ENCODE data around the gene CACNA2D3. TPM values are rescaled to one million over a fixed set of nuclear protein-coding genes. Genes with fewer than 3 reads are reported as not detected.
A peak's percentile ranks its signal among the peaks of the same experiment; 100 is the strongest.

CACNA2D3 gene
- total and polyA plus RNA-seq, 2 donors from 2014 or later, result 5.7 to 11.2 TPM

DNA sequence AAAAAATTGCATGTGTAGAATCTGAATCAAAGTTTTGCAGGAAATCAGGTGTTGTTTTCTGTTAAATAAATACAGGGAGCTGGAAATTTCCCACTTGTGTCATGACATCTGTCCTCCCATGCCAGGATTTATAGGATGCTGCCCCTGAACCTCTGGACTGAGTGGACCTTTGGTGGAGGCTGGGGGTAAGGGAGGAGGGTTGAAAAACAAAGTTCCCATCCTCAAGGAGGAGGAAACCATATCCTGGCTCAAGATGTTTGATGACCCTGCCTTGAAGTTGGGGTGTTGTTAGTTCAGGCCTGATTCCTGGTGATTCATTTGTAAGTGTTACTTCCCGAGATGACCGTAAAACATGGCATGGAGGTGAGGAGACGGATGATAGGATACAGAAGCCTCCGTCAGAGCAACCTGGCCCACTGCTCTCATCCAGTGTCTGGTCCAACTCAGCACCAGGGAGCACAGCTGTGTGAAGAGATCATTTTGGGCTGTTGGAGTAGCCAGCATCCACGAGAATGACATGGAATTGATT is 223.6 kb downstream of the CACNA2D3 start:
- no peaks in the 10 kb centered on the region for H3K9me3 ChIP-seq (ENCODE audit: control insufficient read depth in 2 of 3, insufficient read depth in 1 of 3, low read length in 3 of 3)
- no peak for FAIRE-seq
- no peak overlapping the region for H3K9ac ChIP-seq (ENCODE audit: low read length in 3 of 3)
- TF ChIP-seq, protein P1, sequence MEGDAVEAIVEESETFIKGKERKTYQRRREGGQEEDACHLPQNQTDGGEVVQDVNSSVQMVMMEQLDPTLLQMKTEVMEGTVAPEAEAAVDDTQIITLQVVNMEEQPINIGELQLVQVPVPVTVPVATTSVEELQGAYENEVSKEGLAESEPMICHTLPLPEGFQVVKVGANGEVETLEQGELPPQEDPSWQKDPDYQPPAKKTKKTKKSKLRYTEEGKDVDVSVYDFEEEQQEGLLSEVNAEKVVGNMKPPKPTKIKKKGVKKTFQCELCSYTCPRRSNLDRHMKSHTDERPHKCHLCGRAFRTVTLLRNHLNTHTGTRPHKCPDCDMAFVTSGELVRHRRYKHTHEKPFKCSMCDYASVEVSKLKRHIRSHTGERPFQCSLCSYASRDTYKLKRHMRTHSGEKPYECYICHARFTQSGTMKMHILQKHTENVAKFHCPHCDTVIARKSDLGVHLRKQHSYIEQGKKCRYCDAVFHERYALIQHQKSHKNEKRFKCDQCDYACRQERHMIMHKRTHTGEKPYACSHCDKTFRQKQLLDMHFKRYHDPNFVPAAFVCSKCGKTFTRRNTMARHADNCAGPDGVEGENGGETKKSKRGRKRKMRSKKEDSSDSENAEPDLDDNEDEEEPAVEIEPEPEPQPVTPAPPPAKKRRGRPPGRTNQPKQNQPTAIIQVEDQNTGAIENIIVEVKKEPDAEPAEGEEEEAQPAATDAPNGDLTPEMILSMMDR (IDR thresholded peaks at IDR 0.05; ENCODE audit: borderline replicate concordance, extremely low read depth, insufficient read depth), result no peak
- H3K27me3 ChIP-seq (ENCODE audit: control insufficient read depth, insufficient read depth, low read length), result no peaks in the 10 kb centered on the region
- intact Hi-C loops (cut with DNase I), result no loop called here
- H3K4me3 ChIP-seq (ENCODE audit: low read length in 3 of 3), result no peak overlapping the region
- peak in 2 of 5 donors; percentile 54 to 58 for DNase-seq
- H3K36me3 ChIP-seq (ENCODE audit: control insufficient read depth in 2 of 3, insufficient read depth in 3 of 3, low read length in 3 of 3), result no peaks in the 10 kb centered on the region
- H3K27ac ChIP-seq (ENCODE audit: low read depth in 2 of 2, low read length in 2 of 2), result no peak overlapping the region
- H3K4me1 ChIP-seq (ENCODE audit: control insufficient read depth in 2 of 3, insufficient read depth in 2 of 3, low read depth in 1 of 3, low read length in 3 of 3), result no peaks in the 10 kb centered on the region

DNA sequence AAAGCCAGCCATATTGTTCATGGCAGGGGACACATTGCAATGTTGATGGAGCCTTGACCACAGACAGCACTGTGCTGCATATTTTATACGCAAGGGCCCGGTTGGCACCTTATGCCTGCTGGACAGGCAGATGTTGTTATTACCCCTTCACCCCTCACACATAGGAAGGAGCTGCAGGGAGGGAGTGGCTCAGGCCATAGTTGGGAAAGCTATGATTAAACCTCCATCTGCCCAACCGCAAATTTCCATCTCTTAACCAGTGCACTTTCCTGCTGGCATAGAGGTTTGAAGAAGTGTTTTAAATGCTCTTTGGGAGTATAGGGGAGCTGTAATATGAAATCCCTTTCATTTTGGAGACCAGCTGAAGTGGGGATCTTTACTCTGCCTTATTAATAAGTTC is 224.7 kb downstream of the CACNA2D3 start:
- no peak for DNase-seq
- no peak overlapping the region for H3K9ac ChIP-seq (ENCODE audit: low read length in 3 of 3)
- H3K9me3 ChIP-seq (ENCODE audit: control insufficient read depth in 2 of 3, insufficient read depth in 1 of 3, low read length in 3 of 3), result no peaks in the 10 kb centered on the region
- intact Hi-C loops (cut with DNase I), result no loop called here
- no peak for FAIRE-seq
- H3K4me1 ChIP-seq (ENCODE audit: control insufficient read depth in 2 of 3, insufficient read depth in 2 of 3, low read depth in 1 of 3, low read length in 3 of 3), result no peaks in the 10 kb centered on the region
- no peak overlapping the region for H3K4me3 ChIP-seq (ENCODE audit: low read length in 3 of 3)
- H3K36me3 ChIP-seq (ENCODE audit: control insufficient read depth in 2 of 3, insufficient read depth in 3 of 3, low read length in 3 of 3), result no peaks in the 10 kb centered on the region
- H3K27me3 ChIP-seq (ENCODE audit: control insufficient read depth, insufficient read depth, low read length), result no peaks in the 10 kb centered on the region
- TF ChIP-seq, protein P1 (IDR thresholded peaks at IDR 0.05; ENCODE audit: borderline replicate concordance, extremely low read depth, insufficient read depth), result no peak
- no peak overlapping the region for H3K27ac ChIP-seq (ENCODE audit: low read depth in 2 of 2, low read length in 2 of 2)

DNA sequence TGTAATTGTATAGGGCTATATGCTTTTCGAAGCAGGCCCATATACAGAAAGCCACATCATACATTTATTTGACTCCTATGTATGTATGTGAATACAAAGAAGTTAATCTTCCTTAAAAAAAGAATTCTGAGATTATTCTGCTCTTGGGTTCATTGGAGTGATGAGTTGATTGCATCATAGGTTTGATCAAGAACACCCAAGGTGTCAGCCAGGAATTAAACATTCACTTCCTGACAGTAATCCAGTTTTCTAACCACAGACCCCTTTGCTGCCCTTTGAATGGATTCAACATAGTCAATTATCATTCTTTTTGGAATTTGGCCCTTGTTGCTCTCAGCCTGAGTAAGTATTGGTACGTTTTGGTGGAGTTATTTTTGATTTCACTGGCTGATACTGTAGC is 225.6 kb downstream of the CACNA2D3 start:
- no peak for FAIRE-seq
- Histone ChIP-seq H3K27me3 (ENCODE audit: control insufficient read depth, insufficient read depth, low read length) (no peaks in the 10 kb centered on the region), H3K9me3 (ENCODE audit: control insufficient read depth in 2 of 3, insufficient read depth in 1 of 3, low read length in 3 of 3) (no peaks in the 10 kb centered on the region), H3K36me3 (ENCODE audit: control insufficient read depth in 2 of 3, insufficient read depth in 3 of 3, low read length in 3 of 3) (no peaks in the 10 kb centered on the region), H3K27ac (ENCODE audit: low read depth in 2 of 2, low read length in 2 of 2) (no peak overlapping the region), H3K4me1 (ENCODE audit: control insufficient read depth in 2 of 3, insufficient read depth in 2 of 3, low read depth in 1 of 3, low read length in 3 of 3) (no peaks in the 10 kb centered on the region), H3K4me3 (ENCODE audit: low read length in 3 of 3) (no peak overlapping the region), H3K9ac (ENCODE audit: low read length in 3 of 3) (no peak overlapping the region)
- DNase-seq, result no peak
- TF ChIP-seq, protein P1 (IDR thresholded peaks at IDR 0.05; ENCODE audit: borderline replicate concordance, extremely low read depth, insufficient read depth), result no peak
- intact Hi-C loops (cut with DNase I), result no loop called here

DNA sequence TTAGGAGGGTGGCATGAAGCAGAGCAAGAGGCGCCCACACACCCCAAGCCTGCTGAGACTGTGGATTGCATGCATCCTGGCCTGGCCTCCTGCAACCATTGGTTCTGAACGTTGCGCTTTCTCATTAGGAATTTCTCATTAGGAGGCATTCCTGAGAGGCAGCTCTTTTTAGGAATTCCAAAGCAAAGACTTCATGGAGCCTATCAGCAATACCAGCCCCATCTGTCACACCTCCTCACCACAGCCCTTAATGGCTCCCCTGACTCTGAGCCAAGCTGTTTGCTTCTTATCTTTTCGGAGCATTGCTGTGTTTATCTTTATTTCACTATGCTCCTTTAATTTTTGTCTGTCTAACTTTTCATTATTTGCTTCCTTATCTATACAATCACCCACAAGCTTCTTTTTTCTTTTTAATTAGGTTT is 226.9 kb downstream of the CACNA2D3 start:
- no peaks in the 10 kb centered on the region for H3K4me1 ChIP-seq (ENCODE audit: control insufficient read depth in 2 of 3, insufficient read depth in 2 of 3, low read depth in 1 of 3, low read length in 3 of 3)
- H3K36me3 ChIP-seq (ENCODE audit: control insufficient read depth in 2 of 3, insufficient read depth in 3 of 3, low read length in 3 of 3), result no peaks in the 10 kb centered on the region
- H3K9me3 ChIP-seq (ENCODE audit: control insufficient read depth in 2 of 3, insufficient read depth in 1 of 3, low read length in 3 of 3), result no peaks in the 10 kb centered on the region
- no peaks in the 10 kb centered on the region for H3K27me3 ChIP-seq (ENCODE audit: control insufficient read depth, insufficient read depth, low read length)
- FAIRE-seq (no peak), DNase-seq (no peak)
- H3K4me3 ChIP-seq (ENCODE audit: low read length in 3 of 3), result no peak overlapping the region
- H3K27ac ChIP-seq (ENCODE audit: low read depth in 2 of 2, low read length in 2 of 2), result no peak overlapping the region
- TF ChIP-seq, protein P1 (IDR thresholded peaks at IDR 0.05; ENCODE audit: borderline replicate concordance, extremely low read depth, insufficient read depth), result no peak
- no peak overlapping the region for H3K9ac ChIP-seq (ENCODE audit: low read length in 3 of 3)
- intact Hi-C loops (cut with DNase I), result no loop called here

Data from kidney (tissue), 14 donors.